BJ (cell line): Measurements from ENCODE around the gene FMN1. TPM values are rescaled to one million over a fixed set of nuclear protein-coding genes. Genes with fewer than 3 reads are reported as not detected.

Experiments
- CTCF ChIA-PET: fragments of 350-600 bp; formaldehyde crosslinking; extraction: SDS; loops from one replicate; lab custom pipeline; 2021; ENCODE audit warnings: antibody characterized with exemption, inconsistent platforms; lab: Yijun Ruan, JAX
- POLR2A ChIA-PET: fragments of 300-600 bp; sonication (Branson Sonifier 250); formaldehyde crosslinking; extraction: SDS; loops from one replicate; lab custom pipeline; 2021; ENCODE audit warnings: antibody characterized with exemption; lab: Charles Lee
- DNase-seq: peaks from one replicate; pipeline ENCODE4 v3.0.0-alpha.2; 2011; ENCODE audit warnings: low read depth
- H3K27me3 ChIP-seq: 2 replicates; pipeline ENCODE4 v1.6.0; 2011; ENCODE audit warnings: low read length; ENCODE audit not compliant: control insufficient read depth, insufficient read depth
- H3K36me3 ChIP-seq: 2 replicates; pipeline ENCODE4 v1.5.1; 2011; ENCODE audit warnings: low read length; ENCODE audit not compliant: control insufficient read depth, insufficient read depth
- H3K4me3 ChIP-seq: 2 replicates; pipeline ENCODE4 v1.5.1; 2011; ENCODE audit warnings: low read depth, mild to moderate bottlenecking, control low read depth, low read length
- CTCF ChIP-seq: IDR thresholded peaks from 2 replicates; pipeline ENCODE4 v1.5.1; 2011; ENCODE audit warnings: low read depth, mild to moderate bottlenecking, control low read depth, inconsistent platforms, low read length, moderate library complexity; ENCODE audit not compliant: insufficient read depth
- polyA plus RNA-seq: library from polyadenylated mRNA; depleted of rRNA; stranded (reverse); fragments of >200 nt; gene quantifications from 2 replicates; pipeline ENCODE4 v1.2.3, GENCODE V29; 2011

Gene FMN1
- polyA plus RNA-seq, 1 experiment, result 2.6 TPM

- Histone ChIP-seq H3K36me3 (no peaks in the 10 kb centered on the region), H3K4me3 (no peak overlapping the region), H3K27me3 (no peaks in the 10 kb centered on the region)
- no peak for TF ChIP-seq CTCF
- POLR2A ChIA-PET, result no interaction called here
- DNase-seq, result no peak
- CTCF ChIA-PET, result interaction anchor here (0.6 to 1.9 kb wide), 5 partner anchors 9 to 210 kb away, joined by 3 to 4 read pairs (median 3); no protein-coding TSS in a partner anchor
These were observed 335.3 kb downstream of the FMN1 start for GRCh38 chr15:32859251-32859650.

DNA sequence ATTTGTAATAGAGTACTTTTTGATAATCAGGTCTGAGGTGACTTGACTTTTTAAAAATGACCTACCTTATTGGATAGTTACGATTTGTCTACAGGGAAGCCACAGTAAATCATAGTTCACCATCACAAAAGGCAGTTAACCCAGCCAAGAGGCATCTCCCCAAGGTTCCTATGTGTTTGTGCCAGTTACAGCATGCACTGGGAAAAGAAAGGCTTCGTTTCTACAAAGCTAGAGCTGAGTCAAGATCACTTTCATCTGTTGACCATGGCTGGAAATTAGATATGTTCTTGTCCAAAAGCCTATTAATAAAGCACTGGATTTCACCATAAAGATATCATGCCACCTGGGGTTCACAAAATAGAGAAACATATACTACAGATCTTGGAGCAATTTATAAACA lies 336.8 kb downstream of the FMN1 start:
- no peak for DNase-seq
- H3K27me3 ChIP-seq, result no peaks in the 10 kb centered on the region
- TF ChIP-seq CTCF, result no peak
- ChIA-PET CTCF (interaction anchor here (1.1 to 1.2 kb wide), 2 partner anchors 195 to 207 kb away, joined by 3 read pairs; no protein-coding TSS in a partner anchor), POLR2A (no interaction called here)
- no peaks in the 10 kb centered on the region for H3K36me3 ChIP-seq
- H3K4me3 ChIP-seq, result no peak overlapping the region

DNA sequence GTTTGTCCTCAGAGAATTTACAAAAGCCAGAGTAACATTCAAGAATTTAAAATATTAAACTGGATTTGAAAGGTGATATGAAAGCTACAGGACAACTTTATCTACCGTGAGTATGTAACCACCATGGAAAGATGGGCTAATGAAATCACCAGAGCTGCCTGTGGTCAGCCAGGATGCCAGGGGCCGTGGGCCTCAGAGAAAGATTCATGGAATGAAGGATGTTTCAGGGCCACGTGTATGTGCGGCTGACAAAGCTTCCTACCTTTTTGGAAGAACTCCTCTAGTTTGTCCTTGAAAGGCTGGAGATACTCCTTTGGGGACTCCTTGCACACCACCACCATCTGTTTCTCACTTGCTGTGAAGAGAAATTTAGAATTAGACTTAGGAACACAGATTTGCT lies 337.8 kb downstream of the FMN1 start:
- no peaks in the 10 kb centered on the region for H3K36me3 ChIP-seq
- CTCF ChIA-PET, result interaction anchor here (0.9 to 1.9 kb wide), 8 partner anchors 13 to 206 kb away, joined by 3 to 5 read pairs (median 4); no protein-coding TSS in a partner anchor
- no peaks in the 10 kb centered on the region for H3K27me3 ChIP-seq
- DNase-seq, result no peak
- TF ChIP-seq CTCF, result no peak
- no peak overlapping the region for H3K4me3 ChIP-seq
- POLR2A ChIA-PET, result no interaction called here

DNA sequence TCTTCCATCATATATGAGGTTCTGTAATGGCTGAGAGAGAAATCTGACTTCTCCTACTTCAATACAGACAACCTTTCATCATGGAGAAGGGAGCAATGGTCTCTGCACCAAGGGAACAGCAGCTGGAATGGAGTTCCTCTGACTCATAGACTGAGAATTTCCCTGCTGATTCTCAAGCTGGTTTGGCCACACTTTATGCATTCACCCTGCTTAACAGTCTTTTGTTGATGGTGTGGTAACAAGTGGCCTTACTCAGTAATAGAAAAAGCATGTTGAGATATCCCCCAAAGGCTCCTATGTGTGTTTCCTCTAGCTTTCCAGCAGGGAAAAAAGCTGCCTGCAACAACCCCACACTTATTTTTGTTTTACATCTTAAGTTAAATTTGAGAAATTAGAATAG lies 338.6 kb downstream of the FMN1 start:
- no peaks in the 10 kb centered on the region for H3K36me3 ChIP-seq
- ChIA-PET CTCF (interaction anchor here (0.9 to 1.9 kb wide), 5 partner anchors 12 to 172 kb away, joined by 3 to 5 read pairs (median 5); no protein-coding TSS in a partner anchor), POLR2A (interaction anchor here (0.6 kb wide), 1 partner anchor 27 kb away, joined by 5 read pairs; no protein-coding TSS in a partner anchor)
- H3K4me3 ChIP-seq, result no peak overlapping the region
- peak; percentile 97 for DNase-seq
- H3K27me3 ChIP-seq, result no peaks in the 10 kb centered on the region
- peak; percentile 36; the same call in 1 of the 2 replicates for TF ChIP-seq CTCF

GRCh38 chr15:32853592-32853991 lies 340.9 kb downstream of the FMN1 start:
- ChIA-PET CTCF (interaction anchor here (1.0 to 1.5 kb wide), 3 partner anchors 35 to 191 kb away, joined by 3 to 5 read pairs (median 3); no protein-coding TSS in a partner anchor), POLR2A (no interaction called here)
- Histone ChIP-seq H3K4me3 (no peak overlapping the region), H3K27me3 (no peaks in the 10 kb centered on the region), H3K36me3 (no peaks in the 10 kb centered on the region)
- no peak for TF ChIP-seq CTCF
- DNase-seq, result no peak
